Measurements from ENCODE around the gene CYP46A1. TPM values are rescaled to one million over a fixed set of nuclear protein-coding genes. Genes with fewer than 3 reads are reported as not detected.

The CYP46A1 gene
- total RNA-seq, 1 donor from 2014 or later, result 3.6 TPM

- TF ChIP-seq CTCF (conservative IDR thresholded peaks at IDR 0.05), result no peak
- H3K27ac Mint-ChIP-seq (ENCODE audit: unreplicated experiment), result no peak overlapping the region
- no peaks in the 10 kb centered on the region for H3K4me1 Mint-ChIP-seq
- H3K36me3 Mint-ChIP-seq (ENCODE audit: low read depth), result no peaks in the 10 kb centered on the region
- DNase-seq (ENCODE audit: low read depth, low spot score), result no peak
- H3K9me3 Mint-ChIP-seq, result no peaks in the 10 kb centered on the region
- H3K4me3 Mint-ChIP-seq, result no peak overlapping the region
- H3K27me3 Mint-ChIP-seq (ENCODE audit: low read depth), result no peaks in the 10 kb centered on the region
Measured at GRCh38 chr14:99724939-99725773, 41.1 kb downstream of the CYP46A1 start.

- Mint-ChIP-seq H3K36me3 (ENCODE audit: low read depth) (no peaks in the 10 kb centered on the region), H3K27ac (ENCODE audit: unreplicated experiment) (no peak overlapping the region)
- no peak for DNase-seq (ENCODE audit: low read depth, low spot score)
Measured at GRCh38 chr14:99725774-99726537, 41.9 kb downstream of the CYP46A1 start.

GRCh38 chr14:99726538-99727095 is 42.5 kb downstream of the CYP46A1 start:
- no peak overlapping the region for H3K4me3 Mint-ChIP-seq
- no peaks in the 10 kb centered on the region for H3K4me1 Mint-ChIP-seq
- no peak overlapping the region for H3K27ac Mint-ChIP-seq (ENCODE audit: unreplicated experiment)
- DNase-seq (ENCODE audit: low read depth, low spot score), result no peak
- no peak for TF ChIP-seq CTCF (conservative IDR thresholded peaks at IDR 0.05)
- no peaks in the 10 kb centered on the region for H3K36me3 Mint-ChIP-seq (ENCODE audit: low read depth)
- no peaks in the 10 kb centered on the region for H3K9me3 Mint-ChIP-seq
- H3K27me3 Mint-ChIP-seq (ENCODE audit: low read depth), result no peaks in the 10 kb centered on the region

More at GRCh38 chr14:99725774-99726537, 41.9 kb downstream of the CYP46A1 start:
- no peaks in the 10 kb centered on the region for H3K9me3 Mint-ChIP-seq
- no peak overlapping the region for H3K4me3 Mint-ChIP-seq
- no peak for TF ChIP-seq CTCF (conservative IDR thresholded peaks at IDR 0.05)
- no peaks in the 10 kb centered on the region for H3K4me1 Mint-ChIP-seq
- H3K27me3 Mint-ChIP-seq (ENCODE audit: low read depth), result no peaks in the 10 kb centered on the region

- DNase-seq (ENCODE audit: low read depth, low spot score), result no peak
- Mint-ChIP-seq H3K9me3 (no peaks in the 10 kb centered on the region), H3K27ac (ENCODE audit: unreplicated experiment) (no peak overlapping the region), H3K4me3 (no peak overlapping the region), H3K27me3 (ENCODE audit: low read depth) (no peaks in the 10 kb centered on the region), H3K4me1 (no peaks in the 10 kb centered on the region), H3K36me3 (ENCODE audit: low read depth) (no peaks in the 10 kb centered on the region)
- no peak for TF ChIP-seq CTCF (conservative IDR thresholded peaks at IDR 0.05)
Measured at GRCh38 chr14:99727096-99727870, 43.2 kb downstream of the CYP46A1 start.
